ENCODE data around the gene TRIM45. TPM values are rescaled to one million over a fixed set of nuclear protein-coding genes. Genes with fewer than 3 reads are reported as not detected.
A peak's percentile ranks its signal among the peaks of the same experiment; 100 is the strongest.
"Not testable (repeated sequence)": the region's sequence is repeated elsewhere in the genome, so short reads cannot be mapped to it uniquely, and the experiment has no call there.

TRIM45 gene
- total RNA-seq, 1 donor from 2014 or later, result 1.7 TPM

DNA sequence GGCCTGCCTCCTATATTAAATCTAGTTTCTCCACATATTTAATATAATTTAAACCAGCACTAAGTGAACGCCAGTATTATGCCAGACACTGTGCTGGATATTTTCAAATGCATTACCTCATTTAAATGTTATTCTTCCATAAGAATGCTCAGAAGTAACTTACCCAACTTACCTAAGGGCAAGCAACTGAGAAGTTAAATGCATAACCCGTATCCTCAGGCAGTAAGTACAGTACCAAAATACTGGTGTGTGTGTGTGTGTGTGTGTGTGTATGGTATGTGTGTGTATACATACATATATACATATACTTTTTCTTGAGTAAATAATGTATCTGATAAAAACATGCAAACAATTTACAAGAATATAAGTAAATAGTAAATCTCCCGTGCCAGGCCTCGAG lies 9.0 kb upstream of the TRIM45 start:
- no peak for DNase-seq

DNA sequence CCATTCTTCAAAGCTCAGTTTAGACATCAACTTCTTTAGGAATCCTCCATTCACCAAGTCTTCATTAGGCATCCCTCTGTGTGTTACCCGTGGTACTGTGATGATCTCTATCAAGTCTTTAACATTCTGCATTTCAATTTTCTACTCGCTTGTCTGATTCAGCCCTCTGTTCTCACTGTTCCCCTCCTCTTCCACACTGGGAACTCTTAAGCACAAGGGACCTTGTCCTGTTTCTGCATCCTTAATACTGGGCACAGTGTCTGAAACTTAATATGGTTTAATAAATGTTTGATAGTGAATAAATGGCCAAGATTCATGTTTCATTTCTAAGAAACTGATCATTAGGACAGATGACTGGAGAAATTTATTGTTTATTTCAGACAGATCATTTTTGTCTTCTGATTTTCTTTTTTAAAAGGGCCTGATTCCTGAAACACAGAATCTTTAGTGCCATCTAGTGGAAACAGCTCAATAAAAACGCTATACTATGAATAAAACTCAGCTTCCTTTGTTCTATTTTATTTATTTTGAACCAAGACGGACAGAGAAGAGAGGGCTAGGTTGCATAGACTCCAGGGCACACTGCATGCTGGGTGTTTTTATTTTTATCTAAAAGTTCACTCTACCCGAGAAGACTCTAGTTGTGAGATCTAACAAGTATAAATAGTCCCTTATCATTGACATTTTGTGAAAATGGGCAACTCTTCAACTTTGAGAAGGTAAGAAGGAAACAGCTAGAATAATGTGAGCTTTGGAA lies 7.0 kb upstream of the TRIM45 start:
- peak; percentile 71 for DNase-seq

DNA sequence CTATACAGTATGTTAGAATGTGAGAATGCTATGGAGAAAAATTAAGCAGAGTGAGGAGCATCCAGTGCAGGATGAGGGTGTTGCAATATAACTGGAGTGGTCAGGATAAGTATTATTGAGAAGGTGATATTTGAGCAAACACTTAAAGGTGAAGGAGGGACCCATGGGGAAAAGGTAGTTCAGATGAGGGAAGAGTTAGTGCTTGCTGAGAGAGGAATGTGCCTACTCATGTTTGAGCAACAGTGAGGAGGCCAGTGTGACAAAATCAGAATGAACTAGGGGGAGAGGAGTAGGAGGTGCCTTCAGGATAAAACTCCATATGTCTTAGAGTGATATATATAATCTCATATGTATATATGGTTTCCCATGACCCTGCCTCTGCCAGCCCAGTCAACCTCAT lies 6.2 kb upstream of the TRIM45 start:
- no peak for DNase-seq

DNA sequence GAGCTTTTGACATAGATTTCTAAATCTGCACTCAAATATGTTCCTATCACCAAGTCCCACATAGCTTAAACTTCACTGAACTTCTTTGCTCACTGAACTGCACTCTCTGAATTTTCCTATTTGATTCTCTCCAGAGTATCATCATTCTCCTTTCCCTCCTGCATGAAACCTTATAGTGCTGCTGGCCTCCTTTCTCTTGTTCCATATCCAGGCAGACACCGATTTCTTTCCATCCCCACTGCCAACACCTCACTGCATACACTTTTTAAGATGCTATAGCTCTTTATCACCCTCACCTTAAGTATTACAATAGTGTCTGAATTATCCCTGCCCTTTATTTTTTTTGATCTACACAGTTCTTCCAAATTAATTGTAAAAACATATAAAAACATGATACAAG lies 3.1 kb upstream of the TRIM45 start:
- DNase-seq, result no peak

DNA sequence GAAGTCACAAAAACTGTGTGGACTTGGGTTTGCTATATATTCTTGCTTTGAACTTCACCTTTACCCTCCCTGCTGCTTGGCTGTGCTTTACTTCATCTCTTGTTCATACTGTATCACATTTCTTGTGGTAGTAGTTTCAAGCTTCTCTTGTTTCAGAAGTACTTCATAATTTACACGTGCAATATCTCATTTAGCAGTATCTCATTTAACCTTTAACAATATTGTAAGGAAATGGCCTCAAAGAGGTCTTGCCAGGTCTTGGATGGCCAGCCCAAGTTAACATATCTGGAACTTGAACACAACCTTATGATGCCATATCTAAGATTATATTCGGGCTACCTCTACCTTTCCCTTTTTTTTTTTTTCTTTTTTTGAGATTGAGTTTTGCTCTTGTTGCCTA lies 1.7 kb upstream of the TRIM45 start:
- no peak for DNase-seq

- no peak for DNase-seq
Observed at GRCh38 chr1:117122330-117123025, 929 bp upstream of the TRIM45 start.

DNA sequence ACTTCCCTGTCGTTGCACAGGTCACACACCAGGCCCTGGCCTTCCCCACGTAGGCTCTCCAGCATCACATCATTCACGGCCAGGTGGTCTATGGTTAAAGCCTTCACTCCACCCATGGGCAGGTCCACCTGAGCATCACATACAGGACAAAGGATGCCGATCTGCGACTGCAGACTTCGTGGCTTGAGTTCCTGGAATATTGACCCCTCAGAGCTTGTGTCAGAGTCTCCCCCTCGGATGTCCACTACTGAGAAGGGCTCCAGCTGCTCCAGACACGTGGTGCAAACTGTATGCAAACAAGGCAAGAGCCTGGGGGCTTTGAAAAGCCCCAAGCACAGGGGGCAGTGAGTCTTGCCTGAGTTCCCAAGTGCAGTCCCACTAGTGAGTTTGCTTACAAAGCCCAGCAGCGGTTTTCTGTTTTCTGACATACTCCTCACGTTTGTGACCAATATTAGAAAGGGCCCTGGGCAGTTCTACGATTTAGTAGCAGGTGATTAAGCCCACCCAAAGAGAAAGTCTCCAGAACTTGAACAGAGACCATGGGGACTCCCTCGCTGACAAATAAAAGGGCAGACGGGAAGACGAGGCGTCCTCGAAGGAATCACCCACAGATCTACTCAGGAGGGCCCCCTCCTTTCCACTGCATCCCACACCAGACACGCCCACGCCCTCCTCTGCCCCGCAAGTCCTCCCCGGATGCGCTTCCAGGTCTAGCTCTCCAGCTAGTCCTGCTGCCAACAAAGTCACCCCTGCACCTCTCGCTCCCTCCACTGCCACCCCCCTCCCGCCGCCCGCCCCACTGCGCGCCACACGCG lies 568 bp downstream of the TRIM45 start:
- DNase-seq, result no peak

GRCh38 chr1:117119144-117119543 lies 2.4 kb downstream of the TRIM45 start:
- not testable (repeated sequence) for DNase-seq

GRCh38 chr1:117118137-117118536 lies 3.4 kb downstream of the TRIM45 start:
- DNase-seq, result no peak

DNA sequence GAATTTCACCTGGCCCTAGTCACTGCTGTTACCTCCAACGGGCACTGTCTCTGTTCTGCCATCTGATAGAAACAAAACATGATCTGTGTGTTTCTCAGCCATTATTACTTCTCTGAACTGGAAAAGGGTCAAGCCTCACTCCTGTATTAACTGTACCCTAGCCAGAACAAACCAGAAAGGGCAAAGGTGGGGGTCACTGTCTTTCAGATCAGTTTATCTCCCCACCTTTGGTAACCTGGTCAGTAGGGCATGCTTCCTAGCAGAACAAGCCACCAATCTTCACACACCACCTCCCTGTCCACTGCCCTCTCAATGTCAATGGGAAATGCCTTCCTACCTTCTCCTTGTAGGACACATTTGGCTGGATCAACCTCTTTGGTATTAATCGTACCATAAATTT lies 3.9 kb downstream of the TRIM45 start:
- DNase-seq, result no peak

DNA sequence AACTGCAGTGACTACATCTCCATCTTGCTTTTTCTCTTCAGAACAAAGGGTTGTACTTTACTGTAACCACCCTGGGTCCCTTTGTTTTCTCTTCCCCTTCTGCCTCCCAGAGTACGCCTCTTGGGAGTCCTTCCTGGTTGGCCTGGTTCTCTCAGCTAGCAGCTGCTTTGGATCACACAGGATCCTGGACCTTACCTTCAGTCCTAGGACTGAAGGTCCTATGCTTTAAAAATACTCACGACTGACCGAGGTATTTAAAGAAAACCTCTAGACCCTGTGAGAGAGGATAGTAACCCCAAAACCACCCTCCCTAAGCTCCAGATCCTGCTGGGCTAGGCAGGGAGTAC lies 4.8 kb downstream of the TRIM45 start:
- no peak for DNase-seq

DNA sequence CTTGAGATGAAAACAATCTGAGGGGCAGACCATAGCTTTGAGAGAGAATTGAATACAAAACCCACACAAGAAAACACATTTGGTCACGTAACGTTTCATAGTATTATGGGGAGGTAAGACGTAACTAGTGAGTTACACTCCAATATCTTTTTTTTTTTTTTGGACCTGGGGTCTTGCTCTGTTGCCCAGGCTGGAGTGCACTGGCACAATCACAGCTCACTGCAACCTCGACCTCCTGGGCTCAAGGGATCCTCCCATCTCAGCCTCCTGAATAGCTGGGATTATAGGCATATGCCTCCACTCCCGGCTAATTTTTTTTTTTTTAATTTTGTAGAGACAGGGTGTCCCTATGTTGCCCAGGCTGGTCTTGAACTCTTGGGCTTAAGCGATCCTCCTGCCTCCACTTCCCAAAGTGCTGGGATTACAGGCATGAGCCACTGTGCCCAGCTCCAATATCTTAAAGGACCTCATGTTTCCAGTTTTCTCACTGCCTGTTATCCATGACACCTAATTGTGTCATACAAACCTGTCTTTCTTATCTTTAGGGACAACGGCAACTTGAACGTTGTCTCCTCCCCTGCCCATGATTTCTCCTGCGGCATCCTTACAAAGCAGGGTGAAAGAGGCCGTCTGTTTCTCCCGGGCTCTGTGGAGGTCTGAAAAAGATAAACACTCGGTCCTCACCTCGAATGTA lies 5.3 kb downstream of the TRIM45 start:
- no peak for DNase-seq

DNA sequence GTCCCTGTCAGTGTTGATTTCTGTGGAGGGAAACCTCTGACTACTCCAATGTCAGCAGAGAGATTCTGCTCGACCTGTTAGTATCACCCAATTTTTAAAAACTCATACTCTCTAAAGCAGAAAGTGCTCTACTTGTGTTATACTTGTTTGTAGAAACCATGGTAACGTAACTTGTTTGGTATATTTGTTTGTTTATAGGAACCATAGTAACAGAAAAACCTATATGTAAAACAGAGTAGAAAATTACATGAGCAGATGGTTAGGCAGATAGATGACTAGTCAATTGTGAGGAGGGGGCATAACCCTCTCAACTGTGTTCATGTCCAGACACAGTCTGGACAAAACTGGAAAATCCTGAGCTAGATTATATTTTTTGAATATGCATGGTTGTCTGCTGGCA lies 6.7 kb downstream of the TRIM45 start:
- no peak for DNase-seq

DNA sequence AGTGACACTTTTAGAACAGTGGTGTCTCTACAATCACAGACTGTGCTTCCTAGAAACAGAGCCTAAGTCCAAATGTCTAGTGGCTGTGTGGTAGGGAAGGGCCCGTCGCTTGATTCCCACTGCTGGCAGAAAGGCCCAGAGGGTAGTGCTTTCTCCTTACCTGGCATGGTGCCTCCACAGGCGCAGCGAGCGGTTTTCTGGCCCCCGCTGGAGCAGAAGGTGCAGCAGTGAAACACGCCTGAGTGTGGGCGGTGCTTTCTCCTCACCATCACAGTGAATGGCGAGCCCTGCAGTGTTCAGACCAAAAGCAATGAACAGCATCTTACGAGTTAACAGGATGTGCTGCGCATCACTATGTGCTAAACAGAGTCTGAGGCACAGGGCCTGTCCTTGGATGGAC lies 8.3 kb downstream of the TRIM45 start:
- no peak for DNase-seq

DNA sequence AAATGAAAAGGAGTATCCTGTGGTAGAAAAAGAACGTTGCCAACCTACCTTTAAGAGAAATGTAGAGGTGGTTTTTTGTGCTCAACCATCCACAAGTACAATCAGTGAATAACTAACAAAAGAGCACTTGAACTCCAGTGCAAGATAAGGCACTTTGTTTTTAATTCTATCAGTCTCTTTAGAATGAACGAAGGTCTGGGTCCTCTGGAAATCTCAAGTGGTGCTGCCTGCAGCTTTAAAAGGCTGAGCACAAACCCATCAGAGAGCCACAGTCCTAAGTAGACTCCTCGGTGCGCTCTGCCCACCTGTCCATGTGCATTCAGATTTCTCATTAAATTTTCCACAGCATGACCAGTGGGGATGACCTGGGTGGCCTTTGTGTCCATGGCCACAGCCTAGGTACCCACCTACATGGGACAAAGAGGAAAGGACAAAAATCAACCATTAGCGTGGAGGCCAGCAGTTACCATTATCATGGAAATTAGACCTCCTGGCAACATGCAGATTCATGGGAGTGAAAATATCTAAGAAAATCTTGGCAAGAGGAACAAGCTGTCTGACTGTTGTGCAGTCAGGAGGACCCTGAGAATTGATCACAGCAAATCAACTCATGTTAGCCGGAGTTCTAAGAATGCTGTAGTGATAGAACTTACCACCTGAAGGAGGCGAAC lies 9.4 kb downstream of the TRIM45 start:
- DNase-seq, result no peak

- peak; percentile 51 for DNase-seq
Observed at GRCh38 chr1:117110774-117111173, 10.8 kb downstream of the TRIM45 start.

GRCh38 chr1:117107364-117107763 lies 14.2 kb downstream of the TRIM45 start:
- DNase-seq, result no peak

DNA sequence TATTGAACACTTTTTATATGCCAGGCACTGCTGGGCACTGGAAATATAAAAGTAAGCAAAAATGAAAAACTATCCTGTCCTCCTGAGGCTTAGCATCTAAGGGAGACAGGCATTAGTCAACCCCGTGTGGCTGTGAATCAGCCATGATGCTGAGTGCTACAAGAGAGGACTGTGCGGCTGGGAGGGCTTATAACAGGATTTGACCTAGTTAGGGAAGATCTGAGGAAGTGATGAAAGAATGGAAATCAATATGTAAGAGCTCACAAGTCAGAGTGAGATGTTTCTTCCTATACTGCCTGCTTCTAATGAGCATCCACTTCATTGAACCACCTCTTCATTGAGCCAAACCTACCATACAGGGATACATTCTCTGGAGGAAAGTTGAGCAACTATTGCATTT lies 15.1 kb downstream of the TRIM45 start:
- no peak for DNase-seq

GRCh38 chr1:117105722-117106121 lies 15.8 kb downstream of the TRIM45 start:
- DNase-seq, result no peak

DNA sequence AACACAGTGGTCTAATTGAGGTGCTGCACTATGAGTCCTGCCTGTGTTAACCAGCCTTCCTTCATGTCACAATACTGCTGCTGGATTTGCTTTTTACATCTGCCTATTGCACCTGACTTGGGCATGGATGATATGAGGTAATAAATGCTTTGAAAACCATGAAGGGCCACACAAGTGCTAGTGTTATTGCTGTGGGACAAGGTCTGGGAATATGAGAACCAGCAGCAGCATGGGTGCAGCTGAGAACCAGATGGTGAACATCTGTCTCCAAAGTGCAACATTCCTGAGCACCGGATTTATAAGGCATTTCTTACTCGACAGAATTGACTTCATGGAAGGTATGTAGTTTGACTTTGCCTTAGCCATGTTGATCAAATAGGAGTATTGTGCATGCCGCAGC lies 16.6 kb downstream of the TRIM45 start:
- no peak for DNase-seq

- not testable (repeated sequence) for DNase-seq
Observed at GRCh38 chr1:117101858-117102257, 19.7 kb downstream of the TRIM45 start.

- no peak for DNase-seq
Observed at GRCh38 chr1:117101334-117101733, 20.2 kb downstream of the TRIM45 start.
